HEK293 (cell line): ENCODE data around the gene STARD4.
A peak's percentile ranks its signal among the peaks of the same experiment; 100 is the strongest.

Source experiments
- BCL11B ChIP-seq: fragments of 450-650 bp; formaldehyde crosslinking; IDR thresholded peaks from 2 replicates; pipeline ENCODE4 v1.5.1; 2016; ENCODE audit warnings: low read depth, missing biosample characterization, missing genetic modification characterization
- FEZF1 ChIP-seq: fragments of 450-650 bp; formaldehyde crosslinking; IDR thresholded peaks from 2 replicates; pipeline ENCODE4 v1.5.1; 2016; ENCODE audit warnings: missing biosample characterization, missing genetic modification characterization
- GFI1B ChIP-seq: fragments of 450-650 bp; formaldehyde crosslinking; IDR thresholded peaks from 2 replicates; pipeline ENCODE4 v1.5.1; 2016; ENCODE audit warnings: missing biosample characterization, missing genetic modification characterization
- GLIS2 ChIP-seq: fragments of 450-650 bp; formaldehyde crosslinking; IDR thresholded peaks from 2 replicates; pipeline ENCODE4 v1.5.1; 2016; ENCODE audit warnings: missing biosample characterization, missing genetic modification characterization
- HOXA7 ChIP-seq: sonication (generic); formaldehyde crosslinking; IDR thresholded peaks from 2 replicates; pipeline ENCODE4 v1.8.1; 2022; ENCODE audit warnings: missing genetic modification reagents, borderline replicate concordance
- PRDM1 ChIP-seq: fragments of 450-650 bp; formaldehyde crosslinking; IDR thresholded peaks from 2 replicates; pipeline ENCODE4; 2016; ENCODE audit warnings: missing biosample characterization, missing genetic modification characterization
- ZBTB20 ChIP-seq: fragments of 450-650 bp; formaldehyde crosslinking; IDR thresholded peaks from 2 replicates; pipeline ENCODE4 v1.5.1; 2016; ENCODE audit warnings: missing biosample characterization, missing genetic modification characterization
- ZFP41 ChIP-seq: fragments of 450-650 bp; formaldehyde crosslinking; IDR thresholded peaks from 2 replicates; pipeline ENCODE4 v1.5.1; 2016; ENCODE audit warnings: missing biosample characterization, missing genetic modification characterization, borderline replicate concordance
- ZIC2 ChIP-seq: fragments of 450-650 bp; formaldehyde crosslinking; IDR thresholded peaks from 2 replicates; pipeline ENCODE4 v1.5.1; 2016; ENCODE audit warnings: missing biosample characterization, missing genetic modification characterization
- ZNF146 ChIP-seq: fragments of 450-650 bp; formaldehyde crosslinking; IDR thresholded peaks from 2 replicates; pipeline ENCODE4 v1.5.1; 2016; ENCODE audit warnings: missing biosample characterization, missing genetic modification characterization
- ZNF155 ChIP-seq: fragments of 450-650 bp; formaldehyde crosslinking; IDR thresholded peaks from 2 replicates; pipeline ENCODE4 v1.5.1; 2016; ENCODE audit warnings: missing biosample characterization, missing genetic modification characterization
- ZNF169 ChIP-seq: fragments of 450-650 bp; formaldehyde crosslinking; IDR thresholded peaks from 2 replicates; pipeline ENCODE4 v1.5.1; 2016; ENCODE audit warnings: missing biosample characterization, missing genetic modification characterization
- ZNF175 ChIP-seq: fragments of 450-650 bp; formaldehyde crosslinking; IDR thresholded peaks from 2 replicates; pipeline ENCODE4 v1.5.1; 2016; ENCODE audit warnings: missing biosample characterization, missing genetic modification characterization
- ZNF211 ChIP-seq: fragments of 450-650 bp; formaldehyde crosslinking; IDR thresholded peaks from 2 replicates; pipeline ENCODE4 v1.5.1; 2016; ENCODE audit warnings: low read depth, missing biosample characterization, missing genetic modification characterization
- ZNF223 ChIP-seq: fragments of 450-650 bp; formaldehyde crosslinking; IDR thresholded peaks from 2 replicates; pipeline ENCODE4 v1.5.1; 2016; ENCODE audit warnings: missing biosample characterization, missing genetic modification characterization
- ZNF266 ChIP-seq: fragments of 450-650 bp; formaldehyde crosslinking; IDR thresholded peaks from 2 replicates; pipeline ENCODE4 v1.5.1; 2016; ENCODE audit warnings: missing biosample characterization, missing genetic modification characterization, low read depth
- ZNF311 ChIP-seq: fragments of 450-650 bp; formaldehyde crosslinking; IDR thresholded peaks from 2 replicates; pipeline ENCODE4 v1.5.1; 2017; ENCODE audit warnings: missing biosample characterization, missing genetic modification characterization, borderline replicate concordance
- ZNF37A ChIP-seq: fragments of 450-650 bp; IDR thresholded peaks from 2 replicates; pipeline ENCODE4 v1.5.1; 2018; ENCODE audit warnings: missing biosample characterization, missing genetic modification characterization
- ZNF426 ChIP-seq: fragments of 450-650 bp; formaldehyde crosslinking; IDR thresholded peaks from 2 replicates; pipeline ENCODE4 v1.5.1; 2017; ENCODE audit warnings: missing biosample characterization, missing genetic modification characterization, mild to moderate bottlenecking, inconsistent platforms, moderate library complexity
- ZNF48 ChIP-seq: fragments of 450-650 bp; formaldehyde crosslinking; IDR thresholded peaks from 2 replicates; pipeline ENCODE4 v1.5.1; 2016; ENCODE audit warnings: missing biosample characterization, missing genetic modification characterization
- ZNF555 ChIP-seq: fragments of 450-650 bp; formaldehyde crosslinking; conservative IDR thresholded peaks from 2 replicates; pipeline ENCODE4 v1.5.1; 2017; ENCODE audit warnings: missing biosample characterization, mild to moderate bottlenecking, missing genetic modification characterization, inconsistent platforms
- ZNF623 ChIP-seq: fragments of 450-650 bp; formaldehyde crosslinking; IDR thresholded peaks from 2 replicates; pipeline ENCODE4 v1.5.1; 2016; ENCODE audit warnings: missing biosample characterization, missing genetic modification characterization
- ZNF658 ChIP-seq: fragments of 450-650 bp; formaldehyde crosslinking; IDR thresholded peaks from 2 replicates; pipeline ENCODE4; 2016; ENCODE audit warnings: missing biosample characterization, missing genetic modification characterization
- ZNF660 ChIP-seq: fragments of 450-650 bp; IDR thresholded peaks from 2 replicates; pipeline ENCODE4 v1.5.1; 2018; ENCODE audit warnings: missing biosample characterization, mild to moderate bottlenecking, missing genetic modification characterization
- ZNF701 ChIP-seq: fragments of 450-650 bp; formaldehyde crosslinking; IDR thresholded peaks from 2 replicates; pipeline ENCODE4 v1.5.1; 2016; ENCODE audit warnings: missing biosample characterization, missing genetic modification characterization
- ZNF76 ChIP-seq: fragments of 450-650 bp; formaldehyde crosslinking; IDR thresholded peaks from 2 replicates; pipeline ENCODE4; 2016; ENCODE audit warnings: low read depth, missing biosample characterization, missing genetic modification characterization, borderline replicate concordance
- ZNF837 ChIP-seq: fragments of 450-650 bp; formaldehyde crosslinking; IDR thresholded peaks from 2 replicates; pipeline ENCODE4 v1.5.1; 2016; ENCODE audit warnings: missing biosample characterization, missing genetic modification characterization
- TF ChIP-seq, protein P1 (sequence below): fragments of 450-650 bp; formaldehyde crosslinking; IDR thresholded peaks from 2 replicates; pipeline ENCODE4 v1.5.1; 2016; ENCODE audit warnings: missing biosample characterization, missing genetic modification characterization
- TF ChIP-seq, protein P2 (sequence below): fragments of 450-650 bp; formaldehyde crosslinking; IDR thresholded peaks from 2 replicates; pipeline ENCODE4 v1.5.1; 2017; ENCODE audit warnings: missing biosample characterization, missing genetic modification characterization
- TF ChIP-seq, protein P3 (sequence below): fragments of 450-650 bp; formaldehyde crosslinking; IDR thresholded peaks from 2 replicates; pipeline ENCODE4 v1.5.1; 2016; ENCODE audit warnings: missing biosample characterization, missing genetic modification characterization, borderline replicate concordance

STARD4 gene

DNA sequence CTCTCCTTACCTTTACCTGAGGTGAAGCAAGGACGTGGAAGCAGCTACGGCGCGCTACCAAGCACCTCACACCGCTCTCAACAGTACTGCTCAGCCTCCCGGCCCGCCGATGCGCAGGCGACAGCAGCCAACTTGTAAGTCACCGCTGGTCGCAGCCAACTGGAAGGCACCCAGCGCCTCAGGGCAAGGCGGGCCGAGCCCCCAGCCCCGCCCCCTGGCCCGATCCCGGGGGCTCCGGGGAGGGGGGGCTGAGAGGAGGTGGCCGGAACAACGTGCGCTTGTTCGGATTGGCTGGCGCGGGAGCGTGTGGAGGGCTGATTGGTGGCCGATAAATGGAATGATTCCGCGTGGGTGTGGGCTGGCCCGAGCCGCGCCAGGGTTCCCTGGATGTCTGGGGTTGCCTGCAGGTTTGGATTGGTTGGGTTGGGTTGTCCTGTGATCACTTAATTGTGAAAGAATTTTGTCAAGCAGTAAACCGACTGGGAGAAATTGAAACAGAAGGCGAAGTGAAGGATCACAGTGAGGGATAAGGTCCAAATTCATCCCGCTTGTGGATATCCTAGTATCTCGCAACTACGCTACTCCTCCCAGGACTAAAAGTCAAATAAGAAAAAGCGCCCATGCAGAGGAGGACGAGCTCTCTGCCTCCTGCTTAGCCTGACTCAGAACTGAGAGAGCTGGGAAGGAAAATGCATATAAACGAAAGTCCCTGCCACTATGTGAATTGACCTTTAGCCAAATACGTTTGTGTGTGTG lies at the start of gene STARD4 (continued):
- TF ChIP-seq, protein P1, sequence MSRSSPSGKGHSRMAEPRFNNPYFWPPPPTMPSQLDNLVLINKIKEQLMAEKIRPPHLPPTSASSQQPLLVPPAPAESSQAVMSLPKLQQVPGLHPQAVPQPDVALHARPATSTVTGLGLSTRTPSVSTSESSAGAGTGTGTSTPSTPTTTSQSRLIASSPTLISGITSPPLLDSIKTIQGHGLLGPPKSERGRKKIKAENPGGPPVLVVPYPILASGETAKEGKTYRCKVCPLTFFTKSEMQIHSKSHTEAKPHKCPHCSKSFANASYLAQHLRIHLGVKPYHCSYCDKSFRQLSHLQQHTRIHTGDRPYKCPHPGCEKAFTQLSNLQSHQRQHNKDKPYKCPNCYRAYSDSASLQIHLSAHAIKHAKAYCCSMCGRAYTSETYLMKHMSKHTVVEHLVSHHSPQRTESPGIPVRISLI (tag by site-specific recombination), result no peak
- TF ChIP-seq ZNF155, result no peak
- TF ChIP-seq ZNF555, result no peak
- no peak for TF ChIP-seq ZFP41 (tag by site-specific recombination)
- TF ChIP-seq ZNF175, result no peak
- peak; percentile 88 for TF ChIP-seq ZIC2
- no peak for TF ChIP-seq ZNF837
- TF ChIP-seq ZNF76, result peak; percentile 65
- TF ChIP-seq ZNF660 (tag by site-specific recombination), result no peak; the same call in 1 of the 2 replicates
- no peak for TF ChIP-seq ZNF266 (tag by site-specific recombination)
- no peak for TF ChIP-seq ZNF658 (tag by site-specific recombination)
- TF ChIP-seq GLIS2, result peak; percentile 99
- no peak for TF ChIP-seq HOXA7 (CRISPR knock-in tag)
- TF ChIP-seq GFI1B, result no peak
- TF ChIP-seq ZNF223 (tag by site-specific recombination), result no peak
- TF ChIP-seq ZNF169 (tag by site-specific recombination), result no peak
- no peak for TF ChIP-seq ZNF311 (tag by site-specific recombination)
- TF ChIP-seq, protein P2, sequence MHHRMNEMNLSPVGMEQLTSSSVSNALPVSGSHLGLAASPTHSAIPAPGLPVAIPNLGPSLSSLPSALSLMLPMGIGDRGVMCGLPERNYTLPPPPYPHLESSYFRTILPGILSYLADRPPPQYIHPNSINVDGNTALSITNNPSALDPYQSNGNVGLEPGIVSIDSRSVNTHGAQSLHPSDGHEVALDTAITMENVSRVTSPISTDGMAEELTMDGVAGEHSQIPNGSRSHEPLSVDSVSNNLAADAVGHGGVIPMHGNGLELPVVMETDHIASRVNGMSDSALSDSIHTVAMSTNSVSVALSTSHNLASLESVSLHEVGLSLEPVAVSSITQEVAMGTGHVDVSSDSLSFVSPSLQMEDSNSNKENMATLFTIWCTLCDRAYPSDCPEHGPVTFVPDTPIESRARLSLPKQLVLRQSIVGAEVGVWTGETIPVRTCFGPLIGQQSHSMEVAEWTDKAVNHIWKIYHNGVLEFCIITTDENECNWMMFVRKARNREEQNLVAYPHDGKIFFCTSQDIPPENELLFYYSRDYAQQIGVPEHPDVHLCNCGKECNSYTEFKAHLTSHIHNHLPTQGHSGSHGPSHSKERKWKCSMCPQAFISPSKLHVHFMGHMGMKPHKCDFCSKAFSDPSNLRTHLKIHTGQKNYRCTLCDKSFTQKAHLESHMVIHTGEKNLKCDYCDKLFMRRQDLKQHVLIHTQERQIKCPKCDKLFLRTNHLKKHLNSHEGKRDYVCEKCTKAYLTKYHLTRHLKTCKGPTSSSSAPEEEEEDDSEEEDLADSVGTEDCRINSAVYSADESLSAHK (tag by site-specific recombination), result peak; percentile 31
- TF ChIP-seq ZNF48 (tag by site-specific recombination), result no peak
- TF ChIP-seq PRDM1, result peak; percentile 96
- peak; percentile 88 for TF ChIP-seq ZBTB20 (tag by site-specific recombination)
- TF ChIP-seq, protein P3, sequence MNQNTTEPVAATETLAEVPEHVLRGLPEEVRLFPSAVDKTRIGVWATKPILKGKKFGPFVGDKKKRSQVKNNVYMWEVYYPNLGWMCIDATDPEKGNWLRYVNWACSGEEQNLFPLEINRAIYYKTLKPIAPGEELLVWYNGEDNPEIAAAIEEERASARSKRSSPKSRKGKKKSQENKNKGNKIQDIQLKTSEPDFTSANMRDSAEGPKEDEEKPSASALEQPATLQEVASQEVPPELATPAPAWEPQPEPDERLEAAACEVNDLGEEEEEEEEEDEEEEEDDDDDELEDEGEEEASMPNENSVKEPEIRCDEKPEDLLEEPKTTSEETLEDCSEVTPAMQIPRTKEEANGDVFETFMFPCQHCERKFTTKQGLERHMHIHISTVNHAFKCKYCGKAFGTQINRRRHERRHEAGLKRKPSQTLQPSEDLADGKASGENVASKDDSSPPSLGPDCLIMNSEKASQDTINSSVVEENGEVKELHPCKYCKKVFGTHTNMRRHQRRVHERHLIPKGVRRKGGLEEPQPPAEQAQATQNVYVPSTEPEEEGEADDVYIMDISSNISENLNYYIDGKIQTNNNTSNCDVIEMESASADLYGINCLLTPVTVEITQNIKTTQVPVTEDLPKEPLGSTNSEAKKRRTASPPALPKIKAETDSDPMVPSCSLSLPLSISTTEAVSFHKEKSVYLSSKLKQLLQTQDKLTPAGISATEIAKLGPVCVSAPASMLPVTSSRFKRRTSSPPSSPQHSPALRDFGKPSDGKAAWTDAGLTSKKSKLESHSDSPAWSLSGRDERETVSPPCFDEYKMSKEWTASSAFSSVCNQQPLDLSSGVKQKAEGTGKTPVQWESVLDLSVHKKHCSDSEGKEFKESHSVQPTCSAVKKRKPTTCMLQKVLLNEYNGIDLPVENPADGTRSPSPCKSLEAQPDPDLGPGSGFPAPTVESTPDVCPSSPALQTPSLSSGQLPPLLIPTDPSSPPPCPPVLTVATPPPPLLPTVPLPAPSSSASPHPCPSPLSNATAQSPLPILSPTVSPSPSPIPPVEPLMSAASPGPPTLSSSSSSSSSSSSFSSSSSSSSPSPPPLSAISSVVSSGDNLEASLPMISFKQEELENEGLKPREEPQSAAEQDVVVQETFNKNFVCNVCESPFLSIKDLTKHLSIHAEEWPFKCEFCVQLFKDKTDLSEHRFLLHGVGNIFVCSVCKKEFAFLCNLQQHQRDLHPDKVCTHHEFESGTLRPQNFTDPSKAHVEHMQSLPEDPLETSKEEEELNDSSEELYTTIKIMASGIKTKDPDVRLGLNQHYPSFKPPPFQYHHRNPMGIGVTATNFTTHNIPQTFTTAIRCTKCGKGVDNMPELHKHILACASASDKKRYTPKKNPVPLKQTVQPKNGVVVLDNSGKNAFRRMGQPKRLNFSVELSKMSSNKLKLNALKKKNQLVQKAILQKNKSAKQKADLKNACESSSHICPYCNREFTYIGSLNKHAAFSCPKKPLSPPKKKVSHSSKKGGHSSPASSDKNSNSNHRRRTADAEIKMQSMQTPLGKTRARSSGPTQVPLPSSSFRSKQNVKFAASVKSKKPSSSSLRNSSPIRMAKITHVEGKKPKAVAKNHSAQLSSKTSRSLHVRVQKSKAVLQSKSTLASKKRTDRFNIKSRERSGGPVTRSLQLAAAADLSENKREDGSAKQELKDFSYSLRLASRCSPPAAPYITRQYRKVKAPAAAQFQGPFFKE (tag by site-specific recombination), result no peak
- no peak for TF ChIP-seq BCL11B
- TF ChIP-seq ZNF426, result no peak
- TF ChIP-seq ZNF146 (tag by site-specific recombination), result no peak
- peak; percentile 27; the same call in 1 of the 2 replicates for TF ChIP-seq FEZF1 (tag by site-specific recombination)
- no peak for TF ChIP-seq ZNF623 (tag by site-specific recombination)
- TF ChIP-seq ZNF701, result no peak
- no peak for TF ChIP-seq ZNF37A (tag by site-specific recombination)
- TF ChIP-seq ZNF211 (tag by site-specific recombination), result no peak
